ENCODE results near the gene ADGRV1.
"Not testable (repeated sequence)": the region's sequence is repeated elsewhere in the genome, so short reads cannot be mapped to it uniquely, and the experiment has no call there.

The ADGRV1 gene

GRCh38 chr5:90685425-90686022 lies 126.9 kb downstream of the ADGRV1 start:
- no peak overlapping the region for H3K27ac ChIP-seq
- no peak for TF ChIP-seq ZFX (IDR thresholded peaks at IDR 0.05; ENCODE audit: borderline replicate concordance)
- TF ChIP-seq, protein P1, sequence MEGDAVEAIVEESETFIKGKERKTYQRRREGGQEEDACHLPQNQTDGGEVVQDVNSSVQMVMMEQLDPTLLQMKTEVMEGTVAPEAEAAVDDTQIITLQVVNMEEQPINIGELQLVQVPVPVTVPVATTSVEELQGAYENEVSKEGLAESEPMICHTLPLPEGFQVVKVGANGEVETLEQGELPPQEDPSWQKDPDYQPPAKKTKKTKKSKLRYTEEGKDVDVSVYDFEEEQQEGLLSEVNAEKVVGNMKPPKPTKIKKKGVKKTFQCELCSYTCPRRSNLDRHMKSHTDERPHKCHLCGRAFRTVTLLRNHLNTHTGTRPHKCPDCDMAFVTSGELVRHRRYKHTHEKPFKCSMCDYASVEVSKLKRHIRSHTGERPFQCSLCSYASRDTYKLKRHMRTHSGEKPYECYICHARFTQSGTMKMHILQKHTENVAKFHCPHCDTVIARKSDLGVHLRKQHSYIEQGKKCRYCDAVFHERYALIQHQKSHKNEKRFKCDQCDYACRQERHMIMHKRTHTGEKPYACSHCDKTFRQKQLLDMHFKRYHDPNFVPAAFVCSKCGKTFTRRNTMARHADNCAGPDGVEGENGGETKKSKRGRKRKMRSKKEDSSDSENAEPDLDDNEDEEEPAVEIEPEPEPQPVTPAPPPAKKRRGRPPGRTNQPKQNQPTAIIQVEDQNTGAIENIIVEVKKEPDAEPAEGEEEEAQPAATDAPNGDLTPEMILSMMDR (IDR thresholded peaks at IDR 0.05), result no peak

DNA sequence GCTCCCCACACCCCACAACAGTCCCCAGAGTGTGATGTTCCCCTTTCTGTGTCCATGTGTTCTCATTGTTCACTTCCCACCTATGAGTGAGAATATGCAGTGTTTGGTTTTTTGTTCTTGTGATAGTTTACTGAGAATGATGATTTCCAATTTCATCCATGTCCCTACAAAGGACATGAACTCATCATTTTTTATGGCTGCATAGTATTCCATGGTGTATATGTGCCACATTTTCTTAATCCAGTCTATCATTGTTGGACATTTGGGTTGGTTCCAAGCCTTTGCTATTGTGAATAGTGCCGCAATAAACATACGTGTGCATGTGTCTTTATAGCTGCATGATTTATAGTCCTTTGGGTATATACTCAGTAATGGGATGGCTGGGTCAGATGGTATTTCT lies 127.8 kb downstream of the ADGRV1 start:
- H3K27ac ChIP-seq, result not testable (repeated sequence)

DNA sequence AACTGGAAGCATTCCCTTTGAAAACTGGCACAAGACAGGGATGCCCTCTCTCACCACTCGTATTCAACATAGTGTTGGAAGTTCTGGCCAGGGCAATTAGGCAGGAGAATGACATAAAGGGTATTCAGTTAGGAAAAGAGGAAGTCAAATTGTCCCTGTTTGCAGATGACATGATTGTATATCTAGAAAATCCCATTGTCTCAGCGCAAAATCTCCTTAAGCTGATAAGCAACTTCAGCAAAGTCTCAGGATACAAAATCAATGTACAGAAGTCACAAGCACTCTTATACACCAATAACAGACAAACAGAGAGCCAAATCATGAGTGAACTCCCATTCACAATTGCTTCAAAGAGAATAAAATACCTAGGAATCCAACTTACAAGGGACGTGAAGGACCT lies 128.9 kb downstream of the ADGRV1 start:
- H3K27ac ChIP-seq, result not testable (repeated sequence)

DNA sequence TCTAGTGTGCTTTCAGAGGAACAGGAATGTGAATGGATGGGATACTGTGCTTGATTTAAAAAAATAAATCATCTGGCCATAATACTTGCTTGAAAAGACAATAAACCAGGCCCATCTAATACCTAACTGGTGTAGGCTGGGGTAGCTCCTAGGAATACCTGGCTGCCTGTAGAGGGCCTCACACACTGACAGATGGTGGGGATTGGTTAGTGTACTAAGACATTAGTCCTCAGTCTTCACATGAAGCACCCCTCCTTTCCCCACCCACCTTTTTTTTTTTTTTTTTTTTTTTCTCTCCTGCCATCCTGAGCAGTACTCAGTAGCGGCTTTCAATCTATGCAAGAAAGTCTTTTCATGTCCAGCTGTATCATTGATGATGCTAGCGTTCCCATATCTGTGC lies 130.5 kb downstream of the ADGRV1 start:
- H3K27ac ChIP-seq, result no peak overlapping the region
- no peak for TF ChIP-seq ZFX (IDR thresholded peaks at IDR 0.05; ENCODE audit: borderline replicate concordance)
- TF ChIP-seq, protein P1 (IDR thresholded peaks at IDR 0.05), result no peak

GRCh38 chr5:90690307-90690706 lies 131.7 kb downstream of the ADGRV1 start:
- TF ChIP-seq ZFX (IDR thresholded peaks at IDR 0.05; ENCODE audit: borderline replicate concordance), result no peak
- TF ChIP-seq, protein P1 (IDR thresholded peaks at IDR 0.05), result no peak
- no peak overlapping the region for H3K27ac ChIP-seq

DNA sequence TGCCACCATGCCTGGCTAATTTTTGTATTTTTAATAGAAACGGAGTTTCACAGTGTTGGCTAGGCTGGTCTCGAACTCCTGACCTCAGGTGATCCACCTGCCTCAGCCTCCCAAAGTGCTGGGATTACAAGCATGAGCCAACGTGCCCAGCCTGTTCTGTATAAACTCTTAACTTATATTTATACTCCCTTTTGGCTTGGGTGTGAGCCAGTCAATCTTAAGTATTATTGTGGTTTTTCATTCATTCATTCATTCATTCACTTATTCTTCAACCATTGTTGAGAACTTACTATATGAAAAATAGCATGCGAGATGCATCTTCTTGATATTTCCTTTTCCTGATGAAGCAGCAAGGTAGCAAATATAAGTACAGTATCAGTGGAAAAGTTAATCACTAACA lies 132.9 kb downstream of the ADGRV1 start:
- no peak overlapping the region for H3K27ac ChIP-seq
- no peak for TF ChIP-seq ZFX (IDR thresholded peaks at IDR 0.05; ENCODE audit: borderline replicate concordance)
- TF ChIP-seq, protein P1 (IDR thresholded peaks at IDR 0.05), result no peak

GRCh38 chr5:90696153-90696552 lies 137.6 kb downstream of the ADGRV1 start:
- H3K27ac ChIP-seq, result no peak overlapping the region
- no peak for TF ChIP-seq ZFX (IDR thresholded peaks at IDR 0.05; ENCODE audit: borderline replicate concordance)
- TF ChIP-seq, protein P1 (IDR thresholded peaks at IDR 0.05), result no peak

GRCh38 chr5:90700299-90700698 lies 141.7 kb downstream of the ADGRV1 start:
- TF ChIP-seq ZFX (IDR thresholded peaks at IDR 0.05; ENCODE audit: borderline replicate concordance), result no peak
- TF ChIP-seq, protein P1 (IDR thresholded peaks at IDR 0.05), result no peak

More at GRCh38 chr5:90700299-90700698, 141.7 kb downstream of the ADGRV1 start:
- H3K27ac ChIP-seq, result no peak overlapping the region

All from 22Rv1 (cell line).